NOMO-1 treated with DMSO at 0.1 percent for 48 hours (cell line): ENCODE results near the gene LENG9.
"Not testable (repeated sequence)": the region's sequence is repeated elsewhere in the genome, so short reads cannot be mapped to it uniquely, and the experiment has no call there.

Experiments
- DNase-seq: peaks from one replicate; lab custom pipeline; 2025; ENCODE audit not compliant: unreplicated experiment; lab: John Stamatoyannopoulos, UW

Gene LENG9

GRCh38 chr19:54463531-54464043 is at the start of gene LENG9:
TSS of gene LENG9 (minus strand) at chr19:54463778. CDS start at chr19:54463526, 252 bp downstream.
- peak; percentile 97 for DNase-seq

- DNase-seq: not testable (repeated sequence)
Measured at GRCh38 chr19:54509200-54509940, 45.8 kb upstream of the LENG9 start.

GRCh38 chr19:54508487-54508886 is 44.9 kb upstream of the LENG9 start:
- DNase-seq: not testable (repeated sequence)

GRCh38 chr19:54507824-54508223 is 44.2 kb upstream of the LENG9 start:
- DNase-seq: no peak

DNA sequence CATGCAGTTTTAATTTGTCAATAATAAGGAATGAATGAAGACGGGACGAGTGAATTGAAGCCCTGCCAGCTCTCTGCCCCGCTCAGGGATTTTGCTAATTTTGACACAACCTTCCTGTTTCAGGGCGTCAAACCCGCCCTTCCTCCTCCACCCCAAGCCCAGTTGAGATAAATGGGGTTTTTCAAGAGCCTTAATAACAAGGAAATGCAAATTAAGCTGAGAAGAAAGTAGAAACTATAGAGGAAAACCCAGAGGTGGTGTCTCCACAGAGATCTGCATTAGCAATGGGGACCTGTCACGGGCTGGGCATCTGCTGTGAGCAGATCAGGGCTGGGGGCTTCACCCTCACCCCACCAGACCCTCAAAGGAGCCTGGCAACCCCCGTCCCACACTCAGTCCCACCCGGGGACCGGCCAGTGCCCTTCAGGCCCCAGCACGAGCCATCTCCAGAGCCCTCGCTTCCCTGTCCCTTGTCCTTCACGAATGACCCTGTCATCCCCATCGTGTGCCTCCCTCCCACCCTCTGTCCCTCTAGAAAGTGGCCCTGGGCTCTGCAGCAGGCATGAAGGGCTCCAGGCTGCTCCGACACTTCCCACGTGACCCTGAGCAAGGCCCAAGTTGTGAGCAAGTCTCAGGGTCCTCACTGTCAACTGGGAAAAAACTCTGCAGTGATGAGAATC is 43.6 kb upstream of the LENG9 start:
- DNase-seq: not testable (repeated sequence)

DNA sequence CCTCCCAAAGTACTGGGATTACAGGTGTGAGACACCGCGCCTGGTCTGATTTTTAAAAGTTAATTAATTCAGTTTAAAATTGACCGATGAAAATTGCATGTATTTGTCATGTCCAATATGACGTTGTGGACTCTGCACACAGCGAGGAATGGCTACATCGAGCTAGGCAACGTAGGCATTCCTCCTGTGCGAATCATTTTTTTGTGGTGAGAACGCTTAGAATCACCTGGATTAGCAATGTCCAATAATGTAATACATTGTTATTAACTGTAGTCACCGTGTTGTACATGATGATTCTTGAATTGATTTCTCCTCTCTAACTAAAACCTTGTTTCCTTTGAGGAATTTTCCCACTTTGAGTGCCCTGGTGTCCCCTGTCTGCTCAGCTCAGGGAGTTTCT is 42.5 kb upstream of the LENG9 start:
- DNase-seq: no peak

- DNase-seq: not testable (repeated sequence)
Measured at GRCh38 chr19:54505542-54505941, 42.0 kb upstream of the LENG9 start.

DNA sequence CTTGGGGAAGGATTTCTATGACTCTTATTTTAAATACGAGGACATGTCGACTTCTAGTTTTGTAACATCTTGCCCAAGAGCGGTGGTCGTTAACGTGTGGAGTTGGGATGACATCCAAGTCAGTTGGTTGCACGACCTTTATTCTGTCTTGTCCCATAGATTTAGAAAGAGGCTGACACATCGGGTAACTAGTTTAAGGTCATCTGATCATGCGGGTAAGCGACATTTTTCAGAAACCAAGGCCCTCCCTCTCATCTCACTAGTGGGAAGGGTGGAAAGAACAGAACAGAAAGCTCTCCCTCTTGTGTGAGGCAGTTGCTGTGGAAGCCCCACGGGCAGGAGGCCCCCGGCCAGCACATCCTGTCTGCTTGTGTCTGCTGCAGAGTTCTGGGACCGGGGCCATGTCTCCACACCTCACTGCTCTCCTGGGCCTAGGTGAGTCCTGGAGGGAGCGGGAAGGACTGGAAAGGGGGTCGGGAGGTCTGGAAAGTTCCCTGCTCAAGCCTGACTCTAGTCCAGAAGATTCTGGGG is 39.0 kb upstream of the LENG9 start, which contains the start of gene LAIR2:
TSS of gene LAIR2 (plus strand) at position 314 of the 531 bp plus-strand sequence. CDS start at position 402, 88 bp downstream.
- no peak for DNase-seq

DNA sequence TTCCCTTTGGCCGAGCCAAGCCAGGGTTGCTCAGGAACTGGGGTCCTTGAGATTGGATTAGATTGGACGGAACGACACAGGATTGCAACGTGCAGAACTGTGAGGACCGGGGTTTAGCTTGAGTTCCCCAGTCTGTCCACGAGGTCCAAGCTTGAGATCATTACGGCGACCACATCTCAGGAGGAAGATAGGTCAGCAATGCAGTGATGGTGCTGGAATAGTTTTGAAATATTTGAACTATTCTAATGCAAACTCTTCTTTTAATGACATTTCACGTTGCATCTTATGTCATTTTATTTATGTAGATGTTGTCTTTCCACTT is 34.8 kb upstream of the LENG9 start:
- not testable (repeated sequence) for DNase-seq

DNA sequence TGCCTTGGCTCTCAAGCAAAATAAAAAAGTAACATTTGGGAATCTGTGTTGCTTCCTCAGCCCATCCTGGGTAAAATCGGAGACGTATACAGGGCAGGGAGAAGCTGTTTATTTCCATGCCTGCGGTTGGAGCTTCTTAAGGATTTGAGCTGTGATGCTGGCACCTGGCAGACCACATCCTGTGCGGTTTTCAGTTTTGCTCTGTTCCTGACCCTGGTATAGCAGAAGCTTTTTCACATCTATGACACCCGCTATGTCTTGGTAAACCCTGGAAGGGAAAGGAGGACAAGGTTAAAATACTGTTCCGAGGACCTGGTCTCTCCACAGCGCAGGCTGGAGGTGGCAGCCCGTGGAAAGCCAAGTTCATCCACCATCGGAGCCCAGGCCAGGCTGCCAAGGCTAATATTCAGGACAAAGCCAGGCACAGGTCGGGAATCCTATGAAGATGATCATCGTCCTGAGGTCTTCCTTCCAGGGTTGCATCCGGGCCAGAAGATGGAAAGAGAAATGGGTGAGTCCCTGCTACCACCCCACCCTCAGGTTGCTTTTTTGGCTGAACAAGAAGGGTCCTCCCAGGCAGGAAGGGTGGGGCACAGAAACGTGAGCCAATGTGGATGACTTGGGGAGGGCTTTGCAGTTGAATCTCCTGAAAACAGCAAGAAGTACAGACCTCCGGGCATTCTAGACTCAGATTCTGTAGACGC is 34.3 kb upstream of the LENG9 start:
- DNase-seq: not testable (repeated sequence)

DNA sequence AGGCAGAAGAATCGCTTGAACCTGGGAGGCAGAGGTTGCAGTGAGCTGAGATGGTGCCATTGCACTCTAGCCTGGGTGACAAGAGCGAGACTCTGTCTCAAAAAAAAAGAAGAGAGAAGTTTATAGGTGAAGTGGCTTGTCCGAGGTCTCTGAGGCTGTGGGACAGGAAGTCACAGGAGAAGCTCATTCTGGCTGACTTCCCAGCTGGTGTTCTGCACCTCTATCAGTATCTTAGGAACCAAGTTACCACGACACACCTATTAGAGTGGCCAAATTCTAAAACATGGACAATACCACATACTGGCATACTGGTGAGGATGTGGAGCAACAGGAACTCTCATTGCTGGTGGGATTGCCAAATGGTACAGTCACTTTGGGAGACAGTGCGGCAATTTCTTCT is 31.7 kb upstream of the LENG9 start:
- DNase-seq: not testable (repeated sequence)

GRCh38 chr19:54493967-54494585 is 30.5 kb upstream of the LENG9 start:
- no peak for DNase-seq

DNA sequence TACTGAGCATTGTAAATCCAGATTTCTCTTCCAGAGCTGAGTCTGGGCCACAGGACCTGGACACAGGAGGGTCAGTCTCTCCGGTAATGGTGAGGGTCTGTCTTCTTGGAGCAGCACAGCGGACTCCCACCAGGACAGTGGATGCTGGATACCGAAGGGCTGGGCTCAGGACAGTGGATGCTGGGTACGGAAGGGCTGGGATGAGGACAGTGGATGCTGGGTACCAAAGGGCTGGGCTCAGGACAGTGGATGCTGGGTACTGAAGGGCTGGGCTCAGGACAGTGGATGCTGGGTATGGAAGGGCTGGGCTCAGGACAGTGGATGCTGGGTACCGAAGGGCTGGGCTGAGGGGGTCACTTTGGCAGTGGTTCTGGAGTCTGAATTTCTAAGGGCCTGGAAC is 29.5 kb upstream of the LENG9 start:
- not testable (repeated sequence) for DNase-seq

DNA sequence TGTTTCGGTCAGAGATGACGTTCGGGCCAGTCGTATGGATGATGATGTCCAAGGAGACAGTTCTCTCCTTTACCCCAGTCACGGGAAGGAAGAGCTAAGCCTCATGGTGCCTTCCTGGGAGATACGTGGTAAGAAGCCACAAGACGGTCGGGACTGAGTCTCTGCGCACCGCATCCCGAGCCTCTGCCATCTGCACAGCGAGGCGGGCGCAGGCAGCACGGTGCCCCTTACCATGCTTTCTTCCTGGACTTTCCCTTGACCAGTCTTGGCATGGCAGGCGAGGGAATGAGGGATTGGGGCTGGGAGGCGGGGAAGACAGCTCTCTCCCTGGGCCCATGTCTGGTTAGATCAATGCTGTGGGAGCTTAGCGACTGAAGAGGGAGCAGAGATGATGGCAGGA is 29.0 kb upstream of the LENG9 start:
- DNase-seq: no peak

DNA sequence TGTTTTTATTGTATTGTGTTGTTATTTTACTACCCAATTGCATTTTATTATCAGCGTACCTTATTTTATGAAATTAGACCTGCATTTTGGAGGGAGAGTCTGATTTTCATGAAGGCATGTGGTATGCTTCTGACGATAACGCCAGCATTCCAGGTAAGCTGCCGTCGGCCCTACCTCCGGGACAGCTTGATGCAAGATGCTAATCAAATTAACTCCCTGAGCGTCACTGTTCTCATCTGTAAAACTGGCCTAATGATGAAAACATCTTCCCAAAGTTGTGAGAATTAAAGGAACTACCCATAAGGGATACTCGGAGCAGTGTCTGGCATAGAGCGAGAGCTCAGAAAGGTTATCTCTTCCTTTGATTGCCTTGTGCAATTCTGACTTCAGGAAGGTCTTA is 26.2 kb upstream of the LENG9 start:
- no peak for DNase-seq

- no peak for DNase-seq
Measured at GRCh38 chr19:54489341-54489740, 25.8 kb upstream of the LENG9 start.

- DNase-seq: peak; percentile 29
Measured at GRCh38 chr19:54485851-54486250, 22.3 kb upstream of the LENG9 start.

- no peak for DNase-seq
Measured at GRCh38 chr19:54484451-54484850, 20.9 kb upstream of the LENG9 start.

GRCh38 chr19:54482889-54483288 is 19.3 kb upstream of the LENG9 start:
- peak; percentile 76 for DNase-seq

GRCh38 chr19:54481326-54481930 is 17.9 kb upstream of the LENG9 start:
- peak; percentile 67 for DNase-seq

DNA sequence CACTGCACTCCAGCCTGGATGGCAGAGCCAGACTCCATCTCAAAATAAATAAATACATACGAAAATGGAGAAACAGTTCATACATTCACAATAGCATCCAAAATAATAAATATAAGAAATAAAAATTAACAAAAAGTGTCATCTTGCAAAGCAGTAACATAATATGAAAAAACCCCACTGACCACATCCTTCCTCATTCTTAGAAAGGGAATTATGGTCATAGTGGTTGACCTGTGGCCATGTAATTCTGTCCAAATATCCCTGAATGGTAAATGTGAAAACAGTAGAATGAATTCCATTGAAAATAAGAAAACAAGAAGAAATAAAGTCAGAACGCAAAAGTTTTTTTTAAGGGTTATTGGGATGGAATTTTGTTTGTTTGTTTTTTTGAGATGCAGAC is 16.5 kb upstream of the LENG9 start:
- peak; percentile 65 for DNase-seq
